ENCODE results near the gene HSPA6.
"Not testable (repeated sequence)": the region's sequence is repeated elsewhere in the genome, so short reads cannot be mapped to it uniquely, and the experiment has no call there.

Gene HSPA6

GRCh38 chr1:161523817-161524741 lies at the start of gene HSPA6:
Gene HSPA6 (plus strand): TSS chr1:161524540. CDS start chr1:161524659, 119 bp downstream.
- H3K4me1 ChIP-seq; H3K27me3 ChIP-seq (ENCODE audit: low read depth); in situ Hi-C loops (cut with MboI; ENCODE audit: low sequenced_read_pairs); H3K9me3 ChIP-seq; H3K36me3 ChIP-seq (replicated peaks): not testable (repeated sequence)
- DNase-seq (ENCODE audit: low spot score in 2 of 2) = peak; percentile 39 to 71
- H3K4me3 ChIP-seq = peak within 1 kb of the TSS; percentile 43

GRCh38 chr1:161477711-161478110 lies 46.6 kb upstream of the HSPA6 start:
- H3K4me1 ChIP-seq; H3K36me3 ChIP-seq (replicated peaks); H3K27me3 ChIP-seq (ENCODE audit: low read depth); H3K9me3 ChIP-seq; DNase-seq (ENCODE audit: low spot score in 2 of 2); H3K4me3 ChIP-seq; in situ Hi-C loops (cut with MboI; ENCODE audit: low sequenced_read_pairs): not testable (repeated sequence)

GRCh38 chr1:161478985-161479384 lies 45.4 kb upstream of the HSPA6 start:
- no peaks in the 10 kb centered on the region; the same call in 1 of the 2 replicates for H3K9me3 ChIP-seq
- no peaks in the 10 kb centered on the region for H3K27me3 ChIP-seq (ENCODE audit: low read depth)
- in situ Hi-C loops (cut with MboI; ENCODE audit: low sequenced_read_pairs) = no loop called here
- H3K4me3 ChIP-seq = no peak overlapping the region
- H3K36me3 ChIP-seq (replicated peaks) = no peaks in the 10 kb centered on the region
- no peak for DNase-seq (ENCODE audit: low spot score in 2 of 2)
- no peaks in the 10 kb centered on the region for H3K4me1 ChIP-seq

- H3K27me3 ChIP-seq (ENCODE audit: low read depth) = no peaks in the 10 kb centered on the region
- H3K36me3 ChIP-seq (replicated peaks) = no peaks in the 10 kb centered on the region
- DNase-seq (ENCODE audit: low spot score in 2 of 2) = no peak
- H3K4me1 ChIP-seq = no peaks in the 10 kb centered on the region
- in situ Hi-C loops (cut with MboI; ENCODE audit: low sequenced_read_pairs) = loop anchor here (10.0 kb wide), 1 partner anchor 264 kb away; the partner anchor contains the start of gene DUSP12
- no peak overlapping the region for H3K4me3 ChIP-seq
- no peaks in the 10 kb centered on the region for H3K9me3 ChIP-seq
Measured at GRCh38 chr1:161480381-161481035, 43.8 kb upstream of the HSPA6 start.

GRCh38 chr1:161481624-161482392 lies 42.5 kb upstream of the HSPA6 start:
- DNase-seq (ENCODE audit: low spot score in 2 of 2) = no peak
- no peaks in the 10 kb centered on the region for H3K27me3 ChIP-seq (ENCODE audit: low read depth)
- no peaks in the 10 kb centered on the region for H3K36me3 ChIP-seq (replicated peaks)
- in situ Hi-C loops (cut with MboI; ENCODE audit: low sequenced_read_pairs) = loop anchor here (10.0 kb wide), 1 partner anchor 263 kb away; the partner anchor contains the start of gene DUSP12
- H3K4me1 ChIP-seq = no peaks in the 10 kb centered on the region
- H3K9me3 ChIP-seq = no peaks in the 10 kb centered on the region
- H3K4me3 ChIP-seq = no peak overlapping the region

GRCh38 chr1:161482610-161483009 lies 41.7 kb upstream of the HSPA6 start:
- in situ Hi-C loops (cut with MboI; ENCODE audit: low sequenced_read_pairs) = loop anchor here (10.0 kb wide), 1 partner anchor 262 kb away; the partner anchor contains the start of gene DUSP12

GRCh38 chr1:161483361-161483760 lies 41.0 kb upstream of the HSPA6 start:
- H3K36me3 ChIP-seq (replicated peaks) = no peaks in the 10 kb centered on the region
- H3K4me3 ChIP-seq = no peak overlapping the region
- H3K4me1 ChIP-seq = peaks cover 4% of the 10 kb centered on the region
- no peaks in the 10 kb centered on the region for H3K9me3 ChIP-seq
- H3K27me3 ChIP-seq (ENCODE audit: low read depth) = no peaks in the 10 kb centered on the region
- no peak for DNase-seq (ENCODE audit: low spot score in 2 of 2)
- in situ Hi-C loops (cut with MboI; ENCODE audit: low sequenced_read_pairs) = loop anchor here (10.0 kb wide), 1 partner anchor 261 kb away; the partner anchor contains the start of gene DUSP12

More at GRCh38 chr1:161482610-161483009, 41.7 kb upstream of the HSPA6 start:
- DNase-seq (ENCODE audit: low spot score in 2 of 2) = no peak
- no peaks in the 10 kb centered on the region for H3K27me3 ChIP-seq (ENCODE audit: low read depth)
- H3K4me1 ChIP-seq = peaks cover under 1% of the 10 kb centered on the region; the same call in 1 of the 2 replicates
- H3K36me3 ChIP-seq (replicated peaks) = no peaks in the 10 kb centered on the region
- H3K9me3 ChIP-seq = no peaks in the 10 kb centered on the region
- H3K4me3 ChIP-seq = no peak overlapping the region

GRCh38 chr1:161484613-161485012 lies 39.7 kb upstream of the HSPA6 start:
- in situ Hi-C loops (cut with MboI; ENCODE audit: low sequenced_read_pairs) = loop anchor here (10.0 kb wide), 1 partner anchor 260 kb away; the partner anchor contains the start of gene DUSP12
- Histone ChIP-seq H3K4me1 (peaks cover 4% of the 10 kb centered on the region), H3K27me3 (ENCODE audit: low read depth) (peaks cover 2% of the 10 kb centered on the region; the same call in 1 of the 2 replicates), H3K36me3 (replicated peaks) (no peaks in the 10 kb centered on the region), H3K9me3 (no peaks in the 10 kb centered on the region), H3K4me3 (no peak overlapping the region)
- DNase-seq (ENCODE audit: low spot score in 2 of 2) = no peak

GRCh38 chr1:161486806-161487741 lies 37.3 kb upstream of the HSPA6 start:
- Histone ChIP-seq H3K4me1 (peaks cover 4% of the 10 kb centered on the region), H3K27me3 (ENCODE audit: low read depth) (peaks cover 23% of the 10 kb centered on the region)
- in situ Hi-C loops (cut with MboI; ENCODE audit: low sequenced_read_pairs) = loop anchor here (10.0 kb wide), 1 partner anchor 258 kb away; the partner anchor contains the start of gene DUSP12

GRCh38 chr1:161491472-161491871 lies 32.9 kb upstream of the HSPA6 start:
- Histone ChIP-seq H3K27me3 (ENCODE audit: low read depth) (peaks cover 24% of the 10 kb centered on the region), H3K4me3 (no peak overlapping the region), H3K36me3 (replicated peaks) (no peaks in the 10 kb centered on the region), H3K9me3 (no peaks in the 10 kb centered on the region), H3K4me1 (peaks cover 4% of the 10 kb centered on the region)
- DNase-seq (ENCODE audit: low spot score in 2 of 2) = no peak
- in situ Hi-C loops (cut with MboI; ENCODE audit: low sequenced_read_pairs) = no loop called here

More at GRCh38 chr1:161486806-161487741, 37.3 kb upstream of the HSPA6 start:
- no peak overlapping the region for H3K4me3 ChIP-seq
- H3K36me3 ChIP-seq (replicated peaks) = no peaks in the 10 kb centered on the region
- DNase-seq (ENCODE audit: low spot score in 2 of 2) = peak; percentile 44 to 56
- H3K9me3 ChIP-seq = no peaks in the 10 kb centered on the region

GRCh38 chr1:161492827-161493226 lies 31.5 kb upstream of the HSPA6 start:
- no peak for DNase-seq (ENCODE audit: low spot score in 2 of 2)
- in situ Hi-C loops (cut with MboI; ENCODE audit: low sequenced_read_pairs) = no loop called here
- peaks cover 36% of the 10 kb centered on the region for H3K27me3 ChIP-seq (ENCODE audit: low read depth)
- H3K9me3 ChIP-seq = no peaks in the 10 kb centered on the region
- no peak overlapping the region for H3K4me3 ChIP-seq
- H3K36me3 ChIP-seq (replicated peaks) = no peaks in the 10 kb centered on the region
- peaks cover 2% of the 10 kb centered on the region for H3K4me1 ChIP-seq

- H3K4me3 ChIP-seq = no peak overlapping the region
- H3K27me3 ChIP-seq (ENCODE audit: low read depth) = peaks cover 35% of the 10 kb centered on the region
- H3K36me3 ChIP-seq (replicated peaks) = no peaks in the 10 kb centered on the region
- in situ Hi-C loops (cut with MboI; ENCODE audit: low sequenced_read_pairs) = no loop called here
- no peaks in the 10 kb centered on the region for H3K4me1 ChIP-seq
- H3K9me3 ChIP-seq = no peaks in the 10 kb centered on the region
- no peak for DNase-seq (ENCODE audit: low spot score in 2 of 2)
Measured at GRCh38 chr1:161494091-161494735, 30.1 kb upstream of the HSPA6 start.
